GM15510 (cell line): ENCODE data around the gene MTARC2.
A peak's percentile ranks its signal among the peaks of the same experiment; 100 is the strongest.

Source experiments
- POLR2A ChIP-seq: IDR thresholded peaks from 3 replicates; pipeline ENCODE4 v1.6.1; 2011; ENCODE audit warnings: borderline replicate concordance; ENCODE audit not compliant: insufficient read length; ENCODE audit errors: extremely low read depth

MTARC2 gene

GRCh38 chr1:220748089-220748934 lies at the start of gene MTARC2:
MTARC2 (plus strand) TSS chr1:220748322; CDS start chr1:220748532, 210 bp downstream.
- TF ChIP-seq POLR2A, result peak; percentile 71

- TF ChIP-seq POLR2A, result no peak
These were observed 49.5 kb upstream of the MTARC2 start for GRCh38 chr1:220698607-220699016.

GRCh38 chr1:220699044-220699443 lies 49.1 kb upstream of the MTARC2 start:
- no peak for TF ChIP-seq POLR2A

GRCh38 chr1:220700556-220701179 lies 47.5 kb upstream of the MTARC2 start:
- TF ChIP-seq POLR2A, result no peak

- TF ChIP-seq POLR2A, result no peak
These were observed 46.1 kb upstream of the MTARC2 start for GRCh38 chr1:220701974-220702373.

GRCh38 chr1:220702733-220703270 lies 45.3 kb upstream of the MTARC2 start:
- TF ChIP-seq POLR2A, result no peak

- no peak for TF ChIP-seq POLR2A
These were observed 44.8 kb upstream of the MTARC2 start for GRCh38 chr1:220703305-220703704.

GRCh38 chr1:220705782-220706181 lies 42.3 kb upstream of the MTARC2 start:
- TF ChIP-seq POLR2A, result no peak

GRCh38 chr1:220706480-220706879 lies 41.6 kb upstream of the MTARC2 start:
- no peak for TF ChIP-seq POLR2A

- TF ChIP-seq POLR2A, result no peak
These were observed 41.0 kb upstream of the MTARC2 start for GRCh38 chr1:220707160-220707559.

- TF ChIP-seq POLR2A, result no peak
These were observed 39.9 kb upstream of the MTARC2 start for GRCh38 chr1:220708244-220708643.

- TF ChIP-seq POLR2A, result no peak
These were observed 39.0 kb upstream of the MTARC2 start for GRCh38 chr1:220708936-220709801.

GRCh38 chr1:220710333-220710732 lies 37.8 kb upstream of the MTARC2 start:
- no peak for TF ChIP-seq POLR2A

GRCh38 chr1:220711056-220711809 lies 36.9 kb upstream of the MTARC2 start:
- no peak for TF ChIP-seq POLR2A

- TF ChIP-seq POLR2A, result no peak
These were observed 30.1 kb upstream of the MTARC2 start for GRCh38 chr1:220717800-220718640.
